HG02884 (cell line): ENCODE measurements around the gene PKP1.

Source experiments
- ATAC-seq: cut with Tn5 transposase; IDR thresholded peaks from one replicate; pipeline ENCODE4 v1.9.1; 2021; ENCODE audit warnings: mild to moderate bottlenecking, moderate library complexity; ENCODE audit not compliant: unreplicated experiment

The PKP1 gene

GRCh38 chr1:201259476-201260235 lies 23.6 kb upstream of the PKP1 start:
- ATAC-seq: no peak

GRCh38 chr1:201260236-201260590 lies 23.1 kb upstream of the PKP1 start:
- no peak for ATAC-seq

GRCh38 chr1:201260648-201261311 lies 22.5 kb upstream of the PKP1 start:
- no peak for ATAC-seq

- ATAC-seq: no peak
Observed at GRCh38 chr1:201261771-201262547, 21.3 kb upstream of the PKP1 start.

DNA sequence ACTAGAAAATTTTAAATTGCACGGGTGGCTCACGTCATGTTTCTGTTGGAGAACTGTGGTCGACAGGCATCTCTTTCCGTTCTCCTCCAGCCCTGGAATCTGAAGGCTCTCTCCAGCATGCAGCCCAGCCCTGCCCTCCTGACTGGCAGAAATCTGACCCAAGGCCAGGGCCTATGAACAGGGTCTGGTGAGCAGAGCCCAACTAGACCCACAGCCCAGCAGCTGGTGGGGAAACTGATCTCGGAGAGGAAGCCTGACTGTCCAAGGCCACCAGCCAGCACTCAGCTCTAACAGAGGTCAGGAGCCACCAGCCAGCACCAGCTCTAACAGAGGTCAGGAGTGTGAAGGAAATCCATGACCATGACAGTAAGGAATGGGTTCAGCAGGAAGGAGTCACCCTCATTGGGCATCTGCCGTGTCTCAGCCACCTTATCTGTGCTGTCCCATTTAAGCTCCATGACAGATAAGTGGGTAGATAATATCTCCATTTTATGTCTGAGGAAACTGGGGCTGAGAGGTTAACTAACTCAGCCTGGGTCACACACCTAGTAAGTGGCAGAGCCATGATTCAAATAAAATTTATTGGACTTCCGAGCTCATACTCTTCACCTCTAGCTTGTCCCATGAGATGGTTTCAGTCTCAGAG lies 20.2 kb upstream of the PKP1 start:
- ATAC-seq: no peak

DNA sequence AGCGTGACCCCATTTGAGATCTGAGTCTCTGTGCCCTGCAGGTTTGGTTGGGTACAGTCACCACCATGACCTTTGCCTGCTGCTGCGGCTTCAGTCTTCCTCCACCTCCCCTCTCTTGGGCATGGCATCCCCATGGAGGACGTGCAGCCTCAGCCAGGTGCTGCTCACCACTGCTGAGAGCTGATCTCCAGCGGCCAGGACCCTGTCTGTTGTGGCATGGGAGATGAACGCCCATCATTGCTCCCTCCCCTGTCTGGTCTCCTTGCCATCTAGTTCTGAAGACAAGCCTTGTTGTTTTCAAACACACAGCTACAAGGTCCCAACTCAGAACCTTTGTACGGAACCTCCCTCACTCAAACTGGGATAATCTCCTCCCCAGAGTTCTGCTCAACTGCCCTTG lies 19.2 kb upstream of the PKP1 start:
- ATAC-seq: no peak

GRCh38 chr1:201264554-201264953 lies 18.8 kb upstream of the PKP1 start:
- ATAC-seq: no peak

DNA sequence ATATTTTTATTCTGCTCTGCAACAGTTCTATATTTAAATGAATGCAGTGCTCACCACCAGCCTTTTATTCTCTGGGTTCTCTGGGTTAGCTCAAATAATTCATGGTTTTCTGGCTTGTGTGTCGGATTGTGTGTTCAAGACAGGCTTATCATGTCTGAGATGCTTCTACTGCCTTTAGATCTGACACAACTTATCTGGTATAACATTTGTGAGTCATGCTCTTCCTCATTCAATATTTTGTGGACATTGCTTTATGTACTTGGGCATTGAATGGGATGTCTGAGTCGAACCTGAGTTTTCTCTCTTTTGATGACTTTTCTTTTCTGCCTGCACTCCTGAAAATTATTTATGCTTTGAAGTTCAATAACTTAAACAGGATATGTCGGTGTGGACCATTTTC lies 17.6 kb upstream of the PKP1 start:
- ATAC-seq: no peak

DNA sequence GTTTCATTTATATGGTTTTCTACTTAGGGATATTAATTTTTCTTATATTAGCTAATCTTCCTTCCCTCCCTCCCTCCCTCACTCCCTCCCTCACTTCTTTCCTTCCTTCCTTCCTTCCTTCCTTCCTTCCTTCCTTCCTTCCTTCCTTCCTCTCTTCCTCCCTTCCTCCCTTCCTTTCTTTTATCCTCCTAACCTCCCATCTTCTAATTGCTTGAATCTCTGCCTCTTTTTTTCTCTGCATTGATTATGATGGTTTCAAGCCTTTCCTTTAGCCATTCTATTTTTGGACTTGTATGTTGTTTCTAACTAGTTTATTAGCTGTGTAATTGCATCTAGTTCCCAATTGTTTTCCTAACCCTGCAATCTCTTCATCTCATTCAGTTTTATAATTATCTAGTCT lies 17.0 kb upstream of the PKP1 start:
- ATAC-seq: no peak

GRCh38 chr1:201266774-201267173 lies 16.5 kb upstream of the PKP1 start:
- no peak for ATAC-seq

DNA sequence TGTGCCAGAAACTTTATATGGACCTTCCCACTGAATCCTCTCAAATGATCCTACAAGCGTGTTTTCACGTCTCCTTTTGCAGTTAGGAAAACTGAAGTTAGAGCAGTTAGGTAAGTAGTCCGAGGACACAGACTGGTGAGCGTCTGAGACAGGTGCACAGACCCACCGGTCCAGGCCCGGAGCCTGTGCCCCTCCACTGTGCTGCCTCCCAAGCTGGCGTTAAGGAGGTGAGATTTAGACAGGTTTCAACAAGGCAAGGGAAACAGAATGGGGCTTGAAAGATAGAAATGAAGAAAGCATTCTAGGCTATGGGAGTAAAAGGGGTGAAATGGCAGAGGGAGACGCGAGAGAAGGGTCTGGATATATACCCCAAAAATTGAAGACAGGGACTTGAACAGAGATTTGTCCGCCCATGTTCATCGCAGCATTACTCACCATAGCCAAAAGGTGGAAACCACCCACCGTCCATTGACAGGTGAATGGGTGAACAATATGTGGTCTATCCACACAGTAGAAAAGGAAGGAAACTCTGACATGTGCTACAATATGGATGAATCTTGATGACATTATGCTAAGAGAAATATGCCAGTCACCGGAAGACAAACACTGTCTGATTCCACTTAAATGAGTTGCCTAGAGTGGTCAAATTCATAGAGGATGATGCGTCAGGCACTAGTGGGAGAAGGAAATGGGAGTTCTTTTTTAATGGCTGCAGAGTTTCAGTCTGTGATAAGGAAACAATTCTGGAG lies 15.7 kb upstream of the PKP1 start:
- ATAC-seq: no peak

- ATAC-seq: no peak
Observed at GRCh38 chr1:201268604-201269151, 14.6 kb upstream of the PKP1 start.

GRCh38 chr1:201269281-201269680 lies 14.0 kb upstream of the PKP1 start:
- no peak for ATAC-seq

GRCh38 chr1:201269900-201270410 lies 13.4 kb upstream of the PKP1 start:
- ATAC-seq: no peak

GRCh38 chr1:201270616-201271390 lies 12.5 kb upstream of the PKP1 start:
- ATAC-seq: no peak

- no peak for ATAC-seq
Observed at GRCh38 chr1:201272799-201273198, 10.5 kb upstream of the PKP1 start.

- no peak for ATAC-seq
Observed at GRCh38 chr1:201274616-201275252, 8.6 kb upstream of the PKP1 start.

- ATAC-seq: no peak
Observed at GRCh38 chr1:201275253-201275666, 8.0 kb upstream of the PKP1 start.

DNA sequence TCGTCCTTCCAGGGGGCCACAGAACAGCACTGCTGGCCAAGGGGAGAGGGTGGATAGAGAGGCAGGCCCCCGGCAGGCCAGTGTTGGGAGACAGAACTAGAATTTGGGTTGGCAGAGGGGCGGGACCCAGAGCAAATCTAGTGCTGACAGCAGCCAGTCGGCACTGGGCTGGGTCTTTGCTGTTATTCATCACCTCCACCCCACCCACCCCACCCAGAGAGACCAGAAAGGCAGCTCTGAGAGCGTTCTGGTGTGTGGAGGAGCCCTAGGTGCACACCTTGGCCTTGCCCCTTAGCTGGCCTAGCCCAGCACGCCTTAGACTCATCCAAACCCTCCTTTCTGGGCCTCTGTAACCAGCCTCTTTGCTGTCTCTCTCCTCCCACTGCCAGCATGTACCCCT lies 6.4 kb upstream of the PKP1 start:
- no peak for ATAC-seq
